K562 (cell line): ENCODE measurements around the gene ANKS1A. TPM values are rescaled to one million over a fixed set of nuclear protein-coding genes. Genes with fewer than 3 reads are reported as not detected.

ENCODE experiments used
- ATAC-seq: fragments of 200-7000 bp; cut with Tn5 transposase; 3 replicates; pipeline ENCODE4 v1.9.1; 2020; ENCODE audit warnings: moderate library complexity
- BruUV-seq: library from RNA; stranded (reverse); fragments of 400-500 nt; replicated peaks from 2 replicates; lab custom pipeline; 2021; lab: Mats Ljungman, UMichigan
- CTCF ChIA-PET: fragments of 300-600 bp; formaldehyde crosslinking; extraction: SDS; loops from one replicate; lab custom pipeline; 2021; ENCODE audit warnings: low intra/inter-chr PET ratio; lab: Yijun Ruan, JAX
- POLR2A ChIA-PET: fragments of 300-600, 350-650 bp; sonication (Branson Sonifier 250); formaldehyde crosslinking; extraction: SDS; loops from one replicate; lab custom pipeline; 2021; ENCODE audit warnings: antibody characterized with exemption, inconsistent platforms; lab: Yijun Ruan, JAX
- DNase-seq, 4 experiments: peaks; one replicate each; pipeline versions ENCODE4 v3.0.0 to v3.0.0-alpha.2; 2011 to 2018; ENCODE audit warnings: low spot score in 3 of 4, mixed read lengths in 3 of 4; ENCODE audit errors: extremely low read depth in 1 of 4
- FAIRE-seq: peaks from 2 replicates; lab custom pipeline; 2011; peaks lifted over from hg19 to GRCh38; lab: Jason Lieb, UNC
- H2AFZ ChIP-seq: 2 replicates; pipeline ENCODE4 v1.6.0; 2011; ENCODE audit warnings: low read depth, low read length, control low read depth, inconsistent platforms
- H3K27ac ChIP-seq: fragments of 200-600 bp; 3 replicates; pipeline ENCODE4 v1.8.0; 2011; ENCODE audit warnings: low read depth, mild to moderate bottlenecking, control low read depth, inconsistent platforms, low read length, moderate library complexity, mixed read lengths; ENCODE audit errors: extremely low read depth
- H3K27me3 ChIP-seq, 2 experiments: fragments of 300-600 bp in 1 of 2; 2 replicates in 1 of 2; 3 replicates in 1 of 2; pipeline versions ENCODE4 v1.6.0 to v1.8.0; 2011; ENCODE audit warnings: inconsistent platforms in 2 of 2, low read length in 2 of 2, mild to moderate bottlenecking in 1 of 2, mixed read lengths in 1 of 2, moderate library complexity in 1 of 2; ENCODE audit not compliant: control insufficient read depth in 2 of 2, insufficient read depth in 2 of 2
- H3K36me3 ChIP-seq: fragments of 300-600 bp; 3 replicates; pipeline ENCODE4 v1.8.0; 2011; ENCODE audit warnings: mild to moderate bottlenecking, low read length, inconsistent platforms; ENCODE audit not compliant: control insufficient read depth, insufficient read depth
- H3K4me1 ChIP-seq, 2 experiments: fragments of 200-600 bp in 1 of 2; replicated peaks in 1 of 2; 2 replicates in 1 of 2; 3 replicates in 1 of 2; pipeline versions ENCODE4 v1.5.1 to v1.8.0; 2011; ENCODE audit warnings: inconsistent platforms in 2 of 2, low read length in 2 of 2, mild to moderate bottlenecking in 1 of 2, mixed read lengths in 1 of 2, moderate library complexity in 1 of 2; ENCODE audit not compliant: control insufficient read depth in 2 of 2, insufficient read depth in 2 of 2
- H3K4me2 ChIP-seq: 2 replicates; pipeline ENCODE4 v1.6.1; 2011; ENCODE audit warnings: low read length, control low read depth, inconsistent platforms, mixed read lengths; ENCODE audit not compliant: insufficient read depth
- H3K4me3 ChIP-seq: fragments of 200-600 bp; sonication (generic), shearing (Covaris generic); 2 replicates; pipeline ENCODE4 v1.5.1; 2016; ENCODE audit warnings: control low read depth, inconsistent platforms
- H3K79me2 ChIP-seq: fragments of 200-600 bp; 3 replicates; pipeline ENCODE4 v1.8.0; 2011; ENCODE audit warnings: low read length, inconsistent platforms; ENCODE audit not compliant: control insufficient read depth, insufficient read depth
- H3K9ac ChIP-seq, 2 experiments: 2 replicates each; pipeline versions ENCODE4 v1.6.0 to v1.6.1; 2011; ENCODE audit warnings: low read depth in 2 of 2, low read length in 2 of 2, control low read depth in 1 of 2, inconsistent platforms in 1 of 2, mild to moderate bottlenecking in 1 of 2, mixed read lengths in 1 of 2; ENCODE audit not compliant: insufficient read depth in 1 of 2
- H3K9me1 ChIP-seq: one replicate; pipeline ENCODE4 v1.6.0; 2011; ENCODE audit warnings: inconsistent platforms, mild to moderate bottlenecking, low read length, moderate library complexity; ENCODE audit not compliant: control insufficient read depth, insufficient read depth
- H3K9me3 ChIP-seq: replicated peaks from 2 replicates; pipeline ENCODE4 v1.5.1; 2011; ENCODE audit warnings: low read depth, low read length, inconsistent platforms; ENCODE audit not compliant: control insufficient read depth, insufficient read depth
- H4K20me1 ChIP-seq: replicated peaks from 2 replicates; pipeline ENCODE4 v1.6.1; 2011; ENCODE audit warnings: low read length, inconsistent platforms, mixed read lengths; ENCODE audit not compliant: control insufficient read depth, insufficient read depth
- BCOR ChIP-seq: fragments of 450-650 bp; IDR thresholded peaks from 2 replicates; pipeline ENCODE4 v1.6.1; 2016
- CBX2 ChIP-seq: fragments of 200-600 bp; sonication (generic); IDR thresholded peaks from one replicate; pipeline ENCODE4 v1.6.1; 2012; ENCODE audit warnings: mild to moderate bottlenecking, low read length, inconsistent platforms; ENCODE audit not compliant: insufficient read depth, poor library complexity, severe bottlenecking
- CSDE1 ChIP-seq, 2 experiments: fragments of 450-650 bp; IDR thresholded peaks; 2 replicates each; pipeline ENCODE4 v1.6.1; 2016; ENCODE audit warnings: mild to moderate bottlenecking in 1 of 2
- E2F5 ChIP-seq: sonication (generic); formaldehyde crosslinking; IDR thresholded peaks from 2 replicates; pipeline ENCODE4 v1.8.0; 2022; ENCODE audit warnings: mild to moderate bottlenecking, missing genetic modification reagents
- EP400 ChIP-seq: fragments of 450-650 bp; IDR thresholded peaks from 2 replicates; pipeline ENCODE4 v1.6.1; 2017; ENCODE audit warnings: antibody characterized with exemption, mild to moderate bottlenecking, moderate library complexity
- NBN ChIP-seq: fragments of 450-650 bp; IDR thresholded peaks from 2 replicates; pipeline ENCODE4 v1.6.1; 2016; ENCODE audit warnings: low read depth, mild to moderate bottlenecking
- SMAD4 ChIP-seq: fragments of 250-450 bp; sonication (Bioruptor Pico); conservative IDR thresholded peaks from 2 replicates; pipeline ENCODE4 v1.8.0; 2021; ENCODE audit warnings: inconsistent platforms, mild to moderate bottlenecking, moderate library complexity
- THRAP3 ChIP-seq: fragments of 450-650 bp; IDR thresholded peaks from 2 replicates; pipeline ENCODE4 v1.6.1; 2016; ENCODE audit warnings: mild to moderate bottlenecking, inconsistent platforms, borderline replicate concordance
- ZNF197 ChIP-seq: fragments of 200-800 bp; sonication (Bioruptor generic); IDR thresholded peaks from 2 replicates; pipeline ENCODE4 v1.6.1; 2016; ENCODE audit warnings: low read depth, missing genetic modification characterization, missing compliant biosample characterization
- ZNF655 ChIP-seq: fragments of 250-450 bp; sonication (Bioruptor Pico); IDR thresholded peaks from 2 replicates; pipeline ENCODE4 v1.5.0; 2021
- ZSCAN32 ChIP-seq: fragments of 450-650 bp; formaldehyde crosslinking; IDR thresholded peaks from 2 replicates; pipeline ENCODE4 v1.4.0; 2020; ENCODE audit warnings: mild to moderate bottlenecking, moderate library complexity
- WGBS: fragments of 100-300 bp; shearing (Covaris generic); methylation state at CpG from one replicate; pipeline ENCODE4 v1.1.6; 2016; ENCODE audit warnings: low coverage, mixed read lengths; ENCODE audit not compliant: insufficient coverage; ENCODE audit errors: missing lambda C conversion rate; 5-methylcytosine and 5-hydroxymethylcytosine counted together
- in situ Hi-C: fragments of 300-500 bp; cut with MboI; formaldehyde crosslinking; loops from 4 replicates; pipeline ENCODE4 v1.15.0; 2018; ENCODE audit warnings: inconsistent platforms, mixed read lengths
- intact Hi-C: fragments of 100-400 bp; cut with micrococcal nuclease; formaldehyde crosslinking; loops from 2 replicates; pipeline ENCODE4 v1.14.2; 2022
- polyA plus RNA-seq, 8 experiments: library from polyadenylated mRNA; depleted of rRNA in 4 of 8; stranded (reverse) in 5 of 8; unstranded in 3 of 8; fragments of >200 nt; fragmentation: Nextera tagmentation in 2 of 8; fragmentation: Illumina TruSeq in 1 of 8; extraction: Ambion mirVana in 2 of 8; extraction: Trizol in 1 of 8; gene quantifications; 2 replicates each; pipeline versions ENCODE4 v1.2.1 to v1.2.3, GENCODE V29; 2011 to 2014; ENCODE audit warnings: inconsistent platforms in 1 of 8, missing spikeins in 1 of 8
- total RNA-seq, 7 experiments: library from RNA; depleted of rRNA in 6 of 7; stranded (reverse); fragments of >200 nt in 6 of 7; fragmentation: Illumina TruSeq in 2 of 7; extraction: Trizol in 2 of 7; gene quantifications; 2 replicates each; pipeline versions ENCODE4 v1.2.1 to v1.2.3, GENCODE V29; 2011 to 2021; ENCODE audit warnings: low replicate concordance in 1 of 7

Gene ANKS1A
- total and polyA plus RNA-seq, 9 of the 15 experiments (the other 6 are each of a cell fraction or from before 2014, with no cell fraction given) = 1.1 to 13.8 (median 5.3) TPM

- H3K79me2 ChIP-seq = no peaks in the 10 kb centered on the region; the same call in 2 of the 3 replicates
- no peak for TF ChIP-seq THRAP3
- TF ChIP-seq E2F5 (CRISPR knock-in tag) = no peak
- no peak for TF ChIP-seq ZSCAN32 (CRISPR knock-in tag)
- TF ChIP-seq CSDE1 (IDR thresholded peaks at IDR 0.05) = no peak
- POLR2A ChIA-PET = interaction anchor here (0.6 to 1.5 kb wide), 5 partner anchors 9 to 13 kb away, joined by 3 to 4 read pairs (median 3); no protein-coding TSS in a partner anchor
- CTCF ChIA-PET = no interaction called here
- no peaks in the 10 kb centered on the region for H3K4me1 ChIP-seq
- WGBS = 60% methylated on average over 4 of the region's 4 CpGs
- no peaks in the 10 kb centered on the region for H3K9me1 ChIP-seq
- no TSS peak for BruUV-seq
- H3K27me3 ChIP-seq = no peaks in the 10 kb centered on the region
- DNase-seq = no peak
- in situ Hi-C loops (no loop called here), intact Hi-C loops (no loop called here)
- no peak overlapping the region for H2AFZ ChIP-seq
- no peak overlapping the region for H3K9ac ChIP-seq
- no peak for ATAC-seq
- no peaks in the 10 kb centered on the region for H3K36me3 ChIP-seq
- no peak overlapping the region for H3K4me3 ChIP-seq
- no peak overlapping the region for H3K4me2 ChIP-seq
- no peaks in the 10 kb centered on the region for H3K9me3 ChIP-seq
- H3K27ac ChIP-seq = no peak overlapping the region
- FAIRE-seq = no peak
- no peaks in the 10 kb centered on the region; the same call in 1 of the 2 replicates for H4K20me1 ChIP-seq
Measured at GRCh38 chr6:34914358-34914757, 25.3 kb downstream of the ANKS1A start.

GRCh38 chr6:34916348-34916967 lies 27.4 kb downstream of the ANKS1A start:
- H3K36me3 ChIP-seq = no peaks in the 10 kb centered on the region
- H3K9me1 ChIP-seq = no peaks in the 10 kb centered on the region
- no peak overlapping the region for H3K4me2 ChIP-seq
- H2AFZ ChIP-seq = no peak overlapping the region
- no peaks in the 10 kb centered on the region; the same call in 2 of the 3 replicates for H3K79me2 ChIP-seq
- ChIA-PET CTCF (no interaction called here), POLR2A (no interaction called here)
- H3K4me3 ChIP-seq = no peak overlapping the region
- no peaks in the 10 kb centered on the region for H4K20me1 ChIP-seq
- H3K27ac ChIP-seq = no peak overlapping the region
- no peak for ATAC-seq
- in situ Hi-C loops = no loop called here
- H3K9ac ChIP-seq = no peak overlapping the region
- no TSS peak for BruUV-seq
- no peaks in the 10 kb centered on the region for H3K27me3 ChIP-seq
- intact Hi-C loops = no loop called here
- no peaks in the 10 kb centered on the region for H3K9me3 ChIP-seq
- no peak for FAIRE-seq
- no peaks in the 10 kb centered on the region for H3K4me1 ChIP-seq
- DNase-seq = no peak
- WGBS = 64% methylated on average over 4 of the region's 4 CpGs
- TF ChIP-seq CBX2 (no peak), ZNF655 (CRISPR knock-in tag) (no peak), NBN (no peak), SMAD4 (no peak), EP400 (no peak), ZNF197 (no peak), BCOR (no peak)
- TF ChIP-seq, all 486 proteins: peak for 0
